GM18502 (cell line): ENCODE measurements around the gene PREX1.
"Not testable (repeated sequence)": the region's sequence is repeated elsewhere in the genome, so short reads cannot be mapped to it uniquely, and the experiment has no call there.

ENCODE experiments used
- ATAC-seq: cut with Tn5 transposase; IDR thresholded peaks from one replicate; pipeline ENCODE4 v1.9.1; 2021; ENCODE audit warnings: mild to moderate bottlenecking; ENCODE audit not compliant: unreplicated experiment, poor library complexity

The PREX1 gene, protein sequence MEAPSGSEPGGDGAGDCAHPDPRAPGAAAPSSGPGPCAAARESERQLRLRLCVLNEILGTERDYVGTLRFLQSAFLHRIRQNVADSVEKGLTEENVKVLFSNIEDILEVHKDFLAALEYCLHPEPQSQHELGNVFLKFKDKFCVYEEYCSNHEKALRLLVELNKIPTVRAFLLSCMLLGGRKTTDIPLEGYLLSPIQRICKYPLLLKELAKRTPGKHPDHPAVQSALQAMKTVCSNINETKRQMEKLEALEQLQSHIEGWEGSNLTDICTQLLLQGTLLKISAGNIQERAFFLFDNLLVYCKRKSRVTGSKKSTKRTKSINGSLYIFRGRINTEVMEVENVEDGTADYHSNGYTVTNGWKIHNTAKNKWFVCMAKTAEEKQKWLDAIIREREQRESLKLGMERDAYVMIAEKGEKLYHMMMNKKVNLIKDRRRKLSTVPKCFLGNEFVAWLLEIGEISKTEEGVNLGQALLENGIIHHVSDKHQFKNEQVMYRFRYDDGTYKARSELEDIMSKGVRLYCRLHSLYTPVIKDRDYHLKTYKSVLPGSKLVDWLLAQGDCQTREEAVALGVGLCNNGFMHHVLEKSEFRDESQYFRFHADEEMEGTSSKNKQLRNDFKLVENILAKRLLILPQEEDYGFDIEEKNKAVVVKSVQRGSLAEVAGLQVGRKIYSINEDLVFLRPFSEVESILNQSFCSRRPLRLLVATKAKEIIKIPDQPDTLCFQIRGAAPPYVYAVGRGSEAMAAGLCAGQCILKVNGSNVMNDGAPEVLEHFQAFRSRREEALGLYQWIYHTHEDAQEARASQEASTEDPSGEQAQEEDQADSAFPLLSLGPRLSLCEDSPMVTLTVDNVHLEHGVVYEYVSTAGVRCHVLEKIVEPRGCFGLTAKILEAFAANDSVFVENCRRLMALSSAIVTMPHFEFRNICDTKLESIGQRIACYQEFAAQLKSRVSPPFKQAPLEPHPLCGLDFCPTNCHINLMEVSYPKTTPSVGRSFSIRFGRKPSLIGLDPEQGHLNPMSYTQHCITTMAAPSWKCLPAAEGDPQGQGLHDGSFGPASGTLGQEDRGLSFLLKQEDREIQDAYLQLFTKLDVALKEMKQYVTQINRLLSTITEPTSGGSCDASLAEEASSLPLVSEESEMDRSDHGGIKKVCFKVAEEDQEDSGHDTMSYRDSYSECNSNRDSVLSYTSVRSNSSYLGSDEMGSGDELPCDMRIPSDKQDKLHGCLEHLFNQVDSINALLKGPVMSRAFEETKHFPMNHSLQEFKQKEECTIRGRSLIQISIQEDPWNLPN (N-terminal part only)

GRCh38 chr20:48827855-48828733 lies at the start of gene PREX1:
Gene PREX1, minus strand, starts transcription at chr20:48827999. Its CDS starts 139 bp downstream, at chr20:48827860.
- ATAC-seq: peak; percentile 48

DNA sequence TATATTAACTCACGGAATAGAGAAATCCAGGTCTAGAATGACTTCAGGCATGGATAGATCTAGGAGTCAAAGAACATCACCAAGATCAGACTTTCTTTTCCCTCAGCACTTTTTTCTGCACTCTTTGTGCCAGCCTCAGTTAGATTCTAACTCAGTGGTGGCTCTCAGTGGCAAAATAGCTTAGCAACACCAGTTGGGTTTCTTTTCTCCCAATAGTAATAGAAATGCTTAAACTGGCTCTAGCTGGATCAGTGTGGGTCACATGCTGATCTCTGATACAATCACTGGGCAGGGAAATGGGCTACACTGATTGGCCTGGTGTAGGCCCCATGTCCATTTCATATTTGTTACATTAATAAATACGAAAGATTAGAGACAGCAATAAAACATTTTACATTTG lies 49.5 kb upstream of the PREX1 start:
- ATAC-seq: no peak

DNA sequence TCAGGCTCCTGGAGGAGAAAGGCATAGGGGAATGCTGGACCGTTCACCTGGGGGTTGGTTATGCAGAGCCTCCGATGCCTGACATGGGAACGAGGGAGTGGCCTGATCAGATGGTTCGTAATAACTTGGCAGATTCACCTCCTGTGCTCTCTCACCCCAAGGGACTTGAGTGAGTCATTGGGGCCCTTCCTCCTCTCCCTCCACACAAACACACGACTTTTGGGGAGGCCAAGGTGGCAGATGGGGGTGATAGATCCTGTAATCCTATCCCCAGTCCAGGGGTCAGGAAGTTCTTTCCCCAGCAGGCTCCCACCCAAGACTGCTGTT lies 48.1 kb upstream of the PREX1 start:
- no peak for ATAC-seq

- ATAC-seq: no peak
Measured at GRCh38 chr20:48875233-48875913, 47.6 kb upstream of the PREX1 start.

DNA sequence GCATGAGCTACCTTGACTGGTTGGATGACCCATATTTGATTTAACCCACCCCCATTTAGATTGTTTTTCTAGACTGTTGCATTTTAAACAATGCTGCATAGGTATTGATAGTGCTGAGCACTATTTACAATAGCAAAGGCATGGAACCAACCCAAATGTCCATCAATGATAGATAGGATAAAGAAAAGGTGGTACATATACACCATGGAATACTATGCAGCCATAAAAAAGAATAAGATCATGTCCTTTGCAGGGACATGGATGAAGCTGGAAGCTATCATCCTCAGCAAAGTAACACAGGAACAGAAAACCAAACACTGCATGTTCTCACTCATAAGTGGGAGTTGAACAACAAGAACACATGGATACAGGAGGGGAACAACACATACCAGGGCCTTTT lies 41.6 kb upstream of the PREX1 start:
- not testable (repeated sequence) for ATAC-seq

DNA sequence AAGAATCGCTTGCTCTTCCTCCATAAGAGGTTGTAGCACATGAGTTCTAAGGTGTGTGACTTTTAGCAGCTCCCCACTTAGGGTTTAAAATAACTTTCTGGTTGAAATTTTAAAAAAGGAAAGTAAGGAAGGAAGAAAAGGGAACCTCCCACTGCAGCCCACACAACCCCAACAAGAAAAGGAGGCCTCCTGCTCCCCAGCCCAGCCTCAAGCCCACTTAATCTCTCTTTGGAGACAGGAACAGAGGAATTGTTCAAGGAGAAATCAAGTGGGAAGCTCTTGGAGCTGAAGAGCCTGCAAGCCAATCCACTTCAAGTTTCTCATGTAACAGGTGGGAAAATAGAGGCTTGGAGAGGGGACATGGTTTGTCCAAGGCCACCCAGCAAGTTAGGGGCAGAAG lies 39.1 kb upstream of the PREX1 start:
- no peak for ATAC-seq

- no peak for ATAC-seq
Measured at GRCh38 chr20:48864738-48865318, 37.0 kb upstream of the PREX1 start.

- no peak for ATAC-seq
Measured at GRCh38 chr20:48864254-48864653, 36.5 kb upstream of the PREX1 start.

- no peak for ATAC-seq
Measured at GRCh38 chr20:48862279-48862678, 34.5 kb upstream of the PREX1 start.

GRCh38 chr20:48861444-48861843 lies 33.6 kb upstream of the PREX1 start:
- no peak for ATAC-seq

DNA sequence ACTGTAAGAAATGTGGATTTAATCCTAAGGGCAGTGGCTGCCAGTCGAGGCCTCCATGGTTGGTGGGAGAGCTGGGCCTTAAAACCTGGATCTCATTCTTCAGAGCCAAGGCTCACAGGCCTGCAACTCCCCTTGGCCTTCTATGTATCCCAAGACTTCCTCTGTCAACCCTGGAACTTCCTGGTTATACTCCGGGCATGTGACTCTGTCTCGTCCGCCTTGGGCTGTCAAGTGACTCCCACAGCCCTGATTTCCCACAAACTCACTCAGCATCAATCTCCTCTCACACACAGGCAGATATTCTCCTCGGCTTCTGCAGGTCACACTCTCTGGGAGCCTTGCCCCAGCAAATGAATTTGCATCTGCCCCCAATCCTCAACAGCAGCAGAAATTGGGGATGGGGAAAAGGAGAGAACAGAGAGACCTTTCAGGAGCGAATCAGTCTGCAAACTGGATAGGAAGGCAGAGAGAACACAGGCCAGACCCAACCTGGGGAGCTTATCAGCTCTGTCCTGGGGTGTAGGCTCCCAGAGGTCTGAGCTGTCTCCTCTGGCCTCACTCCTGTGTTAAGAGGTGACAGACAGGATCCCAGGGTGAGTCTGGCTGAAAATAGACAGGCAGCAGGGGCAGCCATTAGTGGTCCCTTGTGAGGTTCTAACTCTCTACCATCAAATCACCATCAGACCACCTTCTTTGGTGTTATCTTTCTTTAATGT lies 30.4 kb upstream of the PREX1 start:
- ATAC-seq: no peak

- ATAC-seq: no peak
Measured at GRCh38 chr20:48856130-48856529, 28.3 kb upstream of the PREX1 start.

- no peak for ATAC-seq
Measured at GRCh38 chr20:48855046-48855445, 27.2 kb upstream of the PREX1 start.

- no peak for ATAC-seq
Measured at GRCh38 chr20:48852609-48853008, 24.8 kb upstream of the PREX1 start.

GRCh38 chr20:48851579-48851978 lies 23.8 kb upstream of the PREX1 start:
- ATAC-seq: no peak

DNA sequence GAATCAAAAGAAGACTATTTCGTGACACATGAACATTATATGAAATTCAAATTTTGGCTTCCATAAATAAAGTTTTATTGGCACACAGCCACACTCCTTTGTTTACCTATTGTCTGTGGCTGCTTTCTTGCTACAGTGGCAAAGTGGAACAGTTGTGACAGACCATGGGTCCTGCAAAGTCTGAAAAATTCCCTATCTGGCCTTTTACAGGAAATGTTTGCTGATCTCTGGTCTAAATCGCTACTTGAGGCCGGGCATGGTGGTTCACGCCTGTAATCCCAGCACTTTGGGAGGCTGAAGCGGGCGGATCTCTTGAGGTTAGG lies 23.1 kb upstream of the PREX1 start:
- ATAC-seq: no peak

- ATAC-seq: no peak
Measured at GRCh38 chr20:48850257-48850976, 22.6 kb upstream of the PREX1 start.

DNA sequence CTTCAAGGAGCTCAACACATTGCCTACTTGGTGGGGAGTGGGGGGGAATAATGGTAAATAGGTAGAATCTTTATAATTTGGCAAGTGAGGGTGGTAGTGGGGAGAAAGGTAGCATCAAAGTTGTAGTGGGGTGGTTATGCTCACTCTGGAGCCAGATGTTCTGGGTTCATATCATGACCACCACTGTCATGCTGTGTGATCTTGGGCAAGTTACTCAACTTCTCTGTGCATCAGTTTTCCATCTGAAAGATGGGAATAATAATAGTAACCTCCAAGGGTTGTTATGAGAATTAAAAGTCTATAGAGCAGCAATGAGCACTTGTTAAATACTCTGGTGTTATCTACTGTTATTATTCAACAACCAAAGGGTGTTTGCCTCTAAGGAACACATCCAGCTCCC lies 22.0 kb upstream of the PREX1 start:
- no peak for ATAC-seq
